Ovary (tissue), 3 donors: ENCODE data around the gene P3H4.

Experiments used
- POLR2A ChIP-seq: fragments of 450-650 bp; IDR thresholded peaks from one replicate; pipeline ENCODE4 v1.6.1; 2017; ENCODE audit warnings: antibody characterized with exemption, mild to moderate bottlenecking, moderate library complexity
- TF ChIP-seq, protein P1 (sequence below), 3 donors: fragments of 450-650 bp in 2 of 3; fragments of 200-600 bp in 1 of 3; IDR thresholded peaks; one replicate each; pipeline versions ENCODE4 v1.5.1 to v1.8.0; 2016 to 2022; ENCODE audit warnings: antibody characterized with exemption in 3 of 3, mild to moderate bottlenecking in 1 of 3
- donor health status: DM: no; HTN: no; CAD: no.

DNA sequence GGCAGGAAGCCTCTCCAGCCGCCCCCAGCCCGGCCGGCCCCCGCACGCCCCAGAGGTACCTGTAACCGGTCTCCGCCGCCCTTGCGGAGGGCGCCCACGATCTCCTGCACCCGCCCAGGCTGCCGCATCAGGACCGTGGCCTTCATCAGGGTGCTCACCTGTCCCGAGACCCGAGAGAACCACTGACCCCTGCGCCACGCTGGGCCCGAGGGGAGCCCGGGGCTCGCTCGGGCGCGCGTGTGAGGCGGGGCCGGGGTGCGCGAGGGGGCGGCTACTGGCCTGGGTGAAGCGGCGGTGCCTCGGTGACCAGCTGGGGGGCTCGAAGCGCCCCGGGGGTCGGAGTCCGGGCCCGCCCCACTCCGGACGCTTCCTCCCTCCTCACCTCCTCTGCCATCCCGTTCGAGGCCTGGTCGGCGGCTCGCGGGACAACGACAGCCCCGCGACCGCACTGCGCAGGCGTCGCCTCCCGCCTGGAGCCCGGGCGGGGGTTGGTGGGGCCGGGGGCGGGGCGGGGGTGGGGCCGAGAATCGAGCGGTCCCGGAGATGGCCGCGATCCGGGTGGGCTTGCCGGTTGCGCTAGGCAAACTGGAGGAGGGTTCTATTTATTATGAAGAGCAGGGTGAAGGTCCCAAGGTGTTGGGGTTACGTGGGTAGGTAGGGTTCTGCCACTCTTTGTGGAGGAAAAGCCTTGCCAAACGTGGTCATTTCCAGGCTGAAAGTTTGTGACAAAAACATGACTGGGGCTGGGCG lies 24.2 kb upstream of the P3H4 start, which contains the start of gene NT5C3B:
- TF ChIP-seq, protein P1, sequence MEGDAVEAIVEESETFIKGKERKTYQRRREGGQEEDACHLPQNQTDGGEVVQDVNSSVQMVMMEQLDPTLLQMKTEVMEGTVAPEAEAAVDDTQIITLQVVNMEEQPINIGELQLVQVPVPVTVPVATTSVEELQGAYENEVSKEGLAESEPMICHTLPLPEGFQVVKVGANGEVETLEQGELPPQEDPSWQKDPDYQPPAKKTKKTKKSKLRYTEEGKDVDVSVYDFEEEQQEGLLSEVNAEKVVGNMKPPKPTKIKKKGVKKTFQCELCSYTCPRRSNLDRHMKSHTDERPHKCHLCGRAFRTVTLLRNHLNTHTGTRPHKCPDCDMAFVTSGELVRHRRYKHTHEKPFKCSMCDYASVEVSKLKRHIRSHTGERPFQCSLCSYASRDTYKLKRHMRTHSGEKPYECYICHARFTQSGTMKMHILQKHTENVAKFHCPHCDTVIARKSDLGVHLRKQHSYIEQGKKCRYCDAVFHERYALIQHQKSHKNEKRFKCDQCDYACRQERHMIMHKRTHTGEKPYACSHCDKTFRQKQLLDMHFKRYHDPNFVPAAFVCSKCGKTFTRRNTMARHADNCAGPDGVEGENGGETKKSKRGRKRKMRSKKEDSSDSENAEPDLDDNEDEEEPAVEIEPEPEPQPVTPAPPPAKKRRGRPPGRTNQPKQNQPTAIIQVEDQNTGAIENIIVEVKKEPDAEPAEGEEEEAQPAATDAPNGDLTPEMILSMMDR (IDR thresholded peaks at IDR 0.05), result no peak
- TF ChIP-seq POLR2A, result peak; percentile 32
